ENCODE measurements around the gene SEMA3E. TPM values are rescaled to one million over a fixed set of nuclear protein-coding genes. Genes with fewer than 3 reads are reported as not detected.

The SEMA3E gene
- total and polyA plus RNA-seq, 4 donors, result 1.0 to 23.5 (median 3.1) TPM

DNA sequence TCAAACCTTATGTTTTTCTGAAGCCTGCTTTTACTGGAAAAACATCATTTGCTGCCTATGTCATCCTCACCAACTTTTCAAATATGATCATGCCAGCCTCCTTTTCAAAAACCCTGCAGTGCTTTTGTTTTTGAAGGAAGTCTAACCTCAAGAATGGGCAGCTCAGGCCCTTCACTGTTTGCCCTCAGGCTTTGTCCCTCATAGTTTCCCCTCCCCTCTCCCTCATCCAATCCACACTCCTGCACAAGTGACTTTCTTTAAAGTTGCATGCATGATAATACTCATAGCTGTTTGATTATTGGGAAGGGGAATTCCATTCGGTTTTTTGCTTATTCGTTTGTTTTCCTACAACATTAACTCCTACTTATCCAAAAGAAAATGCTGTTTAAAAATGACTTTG, 219.4 kb downstream of the SEMA3E start:
- Histone ChIP-seq H3K4me1 (ENCODE audit: control insufficient read depth in 5 of 5, insufficient read depth in 5 of 5, low read length in 5 of 5) (no peaks in the 10 kb centered on the region), H3K36me3 (ENCODE audit: control insufficient read depth in 4 of 4, insufficient read depth in 4 of 4, low read length in 4 of 4) (no peaks in the 10 kb centered on the region), H3K9ac (ENCODE audit: insufficient read depth in 1 of 2, low read length in 2 of 2) (no peak overlapping the region), H3K27ac (ENCODE audit: low read depth in 1 of 2, low read length in 1 of 2) (no peak overlapping the region), H3K9me3 (ENCODE audit: control insufficient read depth in 4 of 4, insufficient read depth in 3 of 4, low read length in 3 of 4) (no peaks in the 10 kb centered on the region), H3K4me3 (no peak overlapping the region), H3K27me3 (ENCODE audit: control insufficient read depth in 3 of 3, insufficient read depth in 3 of 3, low read length in 2 of 3) (no peaks in the 10 kb centered on the region)
- DNase-seq (no peak), ATAC-seq (ENCODE audit: insufficient read depth, low FRiP score) (no peak)
- TF ChIP-seq, protein P1, sequence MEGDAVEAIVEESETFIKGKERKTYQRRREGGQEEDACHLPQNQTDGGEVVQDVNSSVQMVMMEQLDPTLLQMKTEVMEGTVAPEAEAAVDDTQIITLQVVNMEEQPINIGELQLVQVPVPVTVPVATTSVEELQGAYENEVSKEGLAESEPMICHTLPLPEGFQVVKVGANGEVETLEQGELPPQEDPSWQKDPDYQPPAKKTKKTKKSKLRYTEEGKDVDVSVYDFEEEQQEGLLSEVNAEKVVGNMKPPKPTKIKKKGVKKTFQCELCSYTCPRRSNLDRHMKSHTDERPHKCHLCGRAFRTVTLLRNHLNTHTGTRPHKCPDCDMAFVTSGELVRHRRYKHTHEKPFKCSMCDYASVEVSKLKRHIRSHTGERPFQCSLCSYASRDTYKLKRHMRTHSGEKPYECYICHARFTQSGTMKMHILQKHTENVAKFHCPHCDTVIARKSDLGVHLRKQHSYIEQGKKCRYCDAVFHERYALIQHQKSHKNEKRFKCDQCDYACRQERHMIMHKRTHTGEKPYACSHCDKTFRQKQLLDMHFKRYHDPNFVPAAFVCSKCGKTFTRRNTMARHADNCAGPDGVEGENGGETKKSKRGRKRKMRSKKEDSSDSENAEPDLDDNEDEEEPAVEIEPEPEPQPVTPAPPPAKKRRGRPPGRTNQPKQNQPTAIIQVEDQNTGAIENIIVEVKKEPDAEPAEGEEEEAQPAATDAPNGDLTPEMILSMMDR (IDR thresholded peaks at IDR 0.05; ENCODE audit: control extremely low read depth, extremely low read depth), result no peak
- 25 to 37% methylated on average over 2 of the region's 2 CpGs for WGBS, 2 donors

DNA sequence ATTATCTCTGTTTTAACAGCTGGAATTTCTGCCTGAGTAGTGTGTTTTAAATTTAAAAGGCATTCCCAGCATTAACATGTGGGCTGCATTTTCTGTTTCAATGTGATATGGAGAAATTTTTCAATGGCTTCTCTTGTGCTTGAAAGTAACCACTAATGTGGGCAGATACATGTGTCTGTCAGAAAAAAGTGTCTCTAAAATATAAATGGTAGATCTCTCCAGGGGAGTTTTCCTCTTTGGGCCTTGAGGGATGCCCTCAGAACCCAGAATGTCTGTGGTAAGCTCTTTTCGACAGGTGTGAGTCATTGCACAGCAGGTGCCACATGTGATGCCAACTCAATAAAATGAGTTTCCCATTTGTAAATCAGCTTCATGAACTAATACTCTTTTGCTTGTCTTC, 221.1 kb downstream of the SEMA3E start:
- no peaks in the 10 kb centered on the region for H3K36me3 ChIP-seq (ENCODE audit: control insufficient read depth in 4 of 4, insufficient read depth in 4 of 4, low read length in 4 of 4)
- H3K4me1 ChIP-seq (ENCODE audit: control insufficient read depth in 5 of 5, insufficient read depth in 5 of 5, low read length in 5 of 5), result no peaks in the 10 kb centered on the region
- 86 to 88% methylated on average over 1 of the region's 1 CpG for WGBS, 2 donors
- H3K27ac ChIP-seq (ENCODE audit: low read depth in 1 of 2, low read length in 1 of 2), result no peak overlapping the region
- no peaks in the 10 kb centered on the region for H3K9me3 ChIP-seq (ENCODE audit: control insufficient read depth in 4 of 4, insufficient read depth in 3 of 4, low read length in 3 of 4)
- no peaks in the 10 kb centered on the region for H3K27me3 ChIP-seq (ENCODE audit: control insufficient read depth in 3 of 3, insufficient read depth in 3 of 3, low read length in 2 of 3)
- TF ChIP-seq, protein P1 (IDR thresholded peaks at IDR 0.05; ENCODE audit: control extremely low read depth, extremely low read depth), result no peak
- ATAC-seq (ENCODE audit: insufficient read depth, low FRiP score) (no peak), DNase-seq (no peak)
- no peak overlapping the region for H3K4me3 ChIP-seq
- H3K9ac ChIP-seq (ENCODE audit: insufficient read depth in 1 of 2, low read length in 2 of 2), result no peak overlapping the region

- ATAC-seq (ENCODE audit: insufficient read depth, low FRiP score) (no peak), DNase-seq (no peak)
- Histone ChIP-seq H3K27ac (ENCODE audit: low read depth in 1 of 2, low read length in 1 of 2) (no peak overlapping the region), H3K4me1 (ENCODE audit: control insufficient read depth in 5 of 5, insufficient read depth in 5 of 5, low read length in 5 of 5) (no peaks in the 10 kb centered on the region), H3K9ac (ENCODE audit: insufficient read depth in 1 of 2, low read length in 2 of 2) (no peak overlapping the region), H3K9me3 (ENCODE audit: control insufficient read depth in 4 of 4, insufficient read depth in 3 of 4, low read length in 3 of 4) (no peaks in the 10 kb centered on the region), H3K27me3 (ENCODE audit: control insufficient read depth in 3 of 3, insufficient read depth in 3 of 3, low read length in 2 of 3) (no peaks in the 10 kb centered on the region), H3K36me3 (ENCODE audit: control insufficient read depth in 4 of 4, insufficient read depth in 4 of 4, low read length in 4 of 4) (no peaks in the 10 kb centered on the region), H3K4me3 (no peak overlapping the region)
- WGBS, 2 donors, result 77 to 80% methylated on average over 3 of the region's 3 CpGs
- TF ChIP-seq, protein P1 (IDR thresholded peaks at IDR 0.05; ENCODE audit: control extremely low read depth, extremely low read depth), result no peak
Measured at GRCh38 chr7:83426325-83426724, 222.6 kb downstream of the SEMA3E start.

DNA sequence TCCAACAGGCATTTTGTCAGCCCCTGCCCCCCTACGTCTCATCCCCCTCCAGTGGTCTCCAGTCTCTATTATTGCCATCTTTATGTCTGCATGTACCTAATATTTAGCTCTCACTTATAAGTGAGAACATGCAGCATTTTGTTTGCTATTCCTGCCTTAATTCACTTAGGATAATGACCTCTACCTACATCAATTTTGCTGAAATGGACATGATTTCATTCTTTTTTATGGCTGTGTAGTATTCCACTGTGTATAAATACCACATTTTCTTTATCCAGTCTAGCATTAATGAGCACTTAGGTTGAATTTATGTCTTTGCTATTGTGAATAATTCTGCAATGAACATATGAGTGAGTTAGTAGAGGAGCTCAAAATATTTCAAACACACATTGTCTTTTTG, 229.9 kb downstream of the SEMA3E start:
- Histone ChIP-seq H3K4me3 (no peak overlapping the region), H3K9me3 (ENCODE audit: control insufficient read depth in 4 of 4, insufficient read depth in 3 of 4, low read length in 3 of 4) (no peaks in the 10 kb centered on the region), H3K27me3 (ENCODE audit: control insufficient read depth in 3 of 3, insufficient read depth in 3 of 3, low read length in 2 of 3) (no peaks in the 10 kb centered on the region), H3K27ac (ENCODE audit: low read depth in 1 of 2, low read length in 1 of 2) (no peak overlapping the region), H3K4me1 (ENCODE audit: control insufficient read depth in 5 of 5, insufficient read depth in 5 of 5, low read length in 5 of 5) (peaks cover 0 to 8% (median 0%) of the 10 kb centered on the region in 5 donors), H3K9ac (ENCODE audit: insufficient read depth in 1 of 2, low read length in 2 of 2) (no peak overlapping the region), H3K36me3 (ENCODE audit: control insufficient read depth in 4 of 4, insufficient read depth in 4 of 4, low read length in 4 of 4) (no peaks in the 10 kb centered on the region)
- TF ChIP-seq, protein P1 (IDR thresholded peaks at IDR 0.05; ENCODE audit: control extremely low read depth, extremely low read depth), result no peak
- ATAC-seq (ENCODE audit: insufficient read depth, low FRiP score) (no peak), DNase-seq (no peak)
- WGBS, 2 donors, result 85 to 86% methylated on average over 1 of the region's 1 CpG

All from lung (tissue), 12 donors.